Central memory CD8-positive, alpha-beta T cell (primary cell): ENCODE results near the gene WDR36.
"Not testable (repeated sequence)": the region's sequence is repeated elsewhere in the genome, so short reads cannot be mapped to it uniquely, and the experiment has no call there.

Experiments
- ATAC-seq: fragments of 150-1000 bp; cut with Tn5 transposase; replicated peaks from 2 replicates; pipeline ENCODE4 v1.10.0; 2022; ENCODE audit warnings: mild to moderate bottlenecking, moderate FRiP score, moderate number of reproducible peaks; ENCODE audit not compliant: poor library complexity, severe bottlenecking; ENCODE audit errors: extremely low read depth
- DNase-seq, 2 donors: peaks; one replicate each; pipeline ENCODE4 v3.0.0; 2021; ENCODE audit warnings: low spot score in 2 of 2
- H3K27ac Mint-ChIP-seq: one replicate; pipeline ENCODE4 v1.8.0; 2022; ENCODE audit warnings: low read depth, mild to moderate bottlenecking, moderate library complexity, mixed read lengths
- H3K27me3 Mint-ChIP-seq: one replicate; pipeline ENCODE4 v1.8.0; 2022; ENCODE audit warnings: mixed read lengths
- H3K36me3 Mint-ChIP-seq: one replicate; pipeline ENCODE4 v1.8.0; 2022; ENCODE audit warnings: mild to moderate bottlenecking, moderate library complexity, mixed read lengths; ENCODE audit not compliant: insufficient read depth
- H3K4me1 Mint-ChIP-seq: one replicate; pipeline ENCODE4 v1.8.0; 2022; ENCODE audit warnings: mixed read lengths
- H3K4me3 Mint-ChIP-seq: one replicate; pipeline ENCODE4 v1.8.0; 2022; ENCODE audit warnings: mild to moderate bottlenecking, moderate library complexity, mixed read lengths
- H3K9me3 Mint-ChIP-seq: one replicate; pipeline ENCODE4 v1.8.0; 2022; ENCODE audit warnings: mixed read lengths

WDR36 gene

GRCh38 chr5:111132076-111132475 lies 39.9 kb downstream of the WDR36 start:
- H3K36me3 Mint-ChIP-seq, result peaks cover 8% of the 10 kb centered on the region
- no peak overlapping the region for H3K4me3 Mint-ChIP-seq
- H3K4me1 Mint-ChIP-seq, result no peaks in the 10 kb centered on the region
- ATAC-seq, result no peak
- peaks cover 19% of the 10 kb centered on the region for H3K27me3 Mint-ChIP-seq
- no peaks in the 10 kb centered on the region for H3K9me3 Mint-ChIP-seq
- DNase-seq, result no peak
- H3K27ac Mint-ChIP-seq, result no peak overlapping the region

- Mint-ChIP-seq H3K27ac (no peak overlapping the region), H3K9me3 (no peaks in the 10 kb centered on the region), H3K36me3 (peaks cover 2% of the 10 kb centered on the region), H3K4me3 (no peak overlapping the region), H3K4me1 (no peaks in the 10 kb centered on the region), H3K27me3 (peaks cover 19% of the 10 kb centered on the region)
- DNase-seq, result no peak
- no peak for ATAC-seq
Observed at GRCh38 chr5:111132731-111133435, 40.7 kb downstream of the WDR36 start.

GRCh38 chr5:111133436-111133751 lies 41.2 kb downstream of the WDR36 start:
- H3K9me3 Mint-ChIP-seq, result no peaks in the 10 kb centered on the region
- no peak overlapping the region for H3K27ac Mint-ChIP-seq
- H3K4me1 Mint-ChIP-seq, result no peaks in the 10 kb centered on the region
- no peaks in the 10 kb centered on the region for H3K36me3 Mint-ChIP-seq
- DNase-seq, result no peak
- H3K4me3 Mint-ChIP-seq, result no peak overlapping the region
- peaks cover 19% of the 10 kb centered on the region for H3K27me3 Mint-ChIP-seq
- ATAC-seq, result no peak

- Mint-ChIP-seq H3K9me3 (no peaks in the 10 kb centered on the region), H3K27me3 (peaks cover 19% of the 10 kb centered on the region), H3K4me1 (no peaks in the 10 kb centered on the region), H3K4me3 (no peak overlapping the region), H3K36me3 (no peaks in the 10 kb centered on the region), H3K27ac (no peak overlapping the region)
- DNase-seq (no peak), ATAC-seq (no peak)
Observed at GRCh38 chr5:111134087-111134486, 41.9 kb downstream of the WDR36 start.

- peaks cover 19% of the 10 kb centered on the region for H3K27me3 Mint-ChIP-seq
- H3K36me3 Mint-ChIP-seq, result no peaks in the 10 kb centered on the region
- H3K4me1 Mint-ChIP-seq, result no peaks in the 10 kb centered on the region
- ATAC-seq (no peak), DNase-seq (no peak)
- no peak overlapping the region for H3K27ac Mint-ChIP-seq
- H3K4me3 Mint-ChIP-seq, result no peak overlapping the region
- H3K9me3 Mint-ChIP-seq, result no peaks in the 10 kb centered on the region
Observed at GRCh38 chr5:111134864-111135263, 42.7 kb downstream of the WDR36 start.

- Mint-ChIP-seq H3K4me1 (no peaks in the 10 kb centered on the region), H3K4me3 (no peak overlapping the region), H3K27ac (no peak overlapping the region), H3K36me3 (no peaks in the 10 kb centered on the region), H3K9me3 (no peaks in the 10 kb centered on the region), H3K27me3 (peaks cover 19% of the 10 kb centered on the region)
- no peak for DNase-seq
- ATAC-seq, result no peak
Observed at GRCh38 chr5:111135363-111135762, 43.2 kb downstream of the WDR36 start.

GRCh38 chr5:111135946-111136345 lies 43.8 kb downstream of the WDR36 start:
- no peaks in the 10 kb centered on the region for H3K9me3 Mint-ChIP-seq
- no peaks in the 10 kb centered on the region for H3K36me3 Mint-ChIP-seq
- peaks cover 19% of the 10 kb centered on the region for H3K27me3 Mint-ChIP-seq
- ATAC-seq (no peak), DNase-seq (no peak)
- no peak overlapping the region for H3K27ac Mint-ChIP-seq
- no peaks in the 10 kb centered on the region for H3K4me1 Mint-ChIP-seq
- H3K4me3 Mint-ChIP-seq, result no peak overlapping the region

- DNase-seq, result no peak
- H3K36me3 Mint-ChIP-seq, result no peaks in the 10 kb centered on the region
- H3K27me3 Mint-ChIP-seq, result peaks cover 19% of the 10 kb centered on the region
- no peak overlapping the region for H3K4me3 Mint-ChIP-seq
- no peak for ATAC-seq
- no peaks in the 10 kb centered on the region for H3K9me3 Mint-ChIP-seq
- no peaks in the 10 kb centered on the region for H3K4me1 Mint-ChIP-seq
- no peak overlapping the region for H3K27ac Mint-ChIP-seq
Observed at GRCh38 chr5:111138096-111138495, 45.9 kb downstream of the WDR36 start.

GRCh38 chr5:111141471-111141870 lies 49.3 kb downstream of the WDR36 start:
- not testable (repeated sequence) for H3K4me1 Mint-ChIP-seq, DNase-seq, ATAC-seq, H3K27me3 Mint-ChIP-seq, H3K27ac Mint-ChIP-seq, H3K9me3 Mint-ChIP-seq, H3K36me3 Mint-ChIP-seq, H3K4me3 Mint-ChIP-seq

GRCh38 chr5:111142932-111143331 lies 50.8 kb downstream of the WDR36 start:
- ATAC-seq (no peak), DNase-seq (no peak)
- Mint-ChIP-seq H3K27me3 (no peaks in the 10 kb centered on the region), H3K4me1 (no peaks in the 10 kb centered on the region), H3K4me3 (no peak overlapping the region), H3K9me3 (no peaks in the 10 kb centered on the region), H3K36me3 (no peaks in the 10 kb centered on the region), H3K27ac (no peak overlapping the region)

- Mint-ChIP-seq H3K27me3 (no peaks in the 10 kb centered on the region), H3K27ac (no peak overlapping the region), H3K9me3 (no peaks in the 10 kb centered on the region), H3K4me3 (no peak overlapping the region), H3K4me1 (no peaks in the 10 kb centered on the region), H3K36me3 (no peaks in the 10 kb centered on the region)
- DNase-seq (no peak), ATAC-seq (no peak)
Observed at GRCh38 chr5:111143910-111144309, 51.8 kb downstream of the WDR36 start.

GRCh38 chr5:111144352-111144930 lies 52.3 kb downstream of the WDR36 start:
- Mint-ChIP-seq H3K27ac (no peak overlapping the region), H3K9me3 (no peaks in the 10 kb centered on the region), H3K36me3 (no peaks in the 10 kb centered on the region), H3K27me3 (no peaks in the 10 kb centered on the region), H3K4me3 (no peak overlapping the region), H3K4me1 (no peaks in the 10 kb centered on the region)
- DNase-seq, result no peak
- ATAC-seq, result no peak

- Mint-ChIP-seq H3K27ac (no peak overlapping the region), H3K4me1 (no peaks in the 10 kb centered on the region), H3K36me3 (no peaks in the 10 kb centered on the region), H3K27me3 (no peaks in the 10 kb centered on the region), H3K9me3 (no peaks in the 10 kb centered on the region), H3K4me3 (no peak overlapping the region)
- DNase-seq (no peak), ATAC-seq (no peak)
Observed at GRCh38 chr5:111146053-111146452, 53.9 kb downstream of the WDR36 start.
